NK-92 (cell line): ENCODE measurements around the gene GPC3.

Experiments used
- DNase-seq: peaks from one replicate; lab custom pipeline; 2025; ENCODE audit not compliant: unreplicated experiment; lab: John Stamatoyannopoulos, UW

GPC3 gene

GRCh38 chrX:133933316-133933715 is 52.1 kb downstream of the GPC3 start:
- no peak for DNase-seq

GRCh38 chrX:133929836-133930464 is 55.4 kb downstream of the GPC3 start:
- DNase-seq: no peak

- DNase-seq: no peak
These were observed 57.0 kb downstream of the GPC3 start for GRCh38 chrX:133928365-133928764.

GRCh38 chrX:133926809-133927208 is 58.6 kb downstream of the GPC3 start:
- DNase-seq: no peak

GRCh38 chrX:133926099-133926498 is 59.3 kb downstream of the GPC3 start:
- DNase-seq: no peak

- DNase-seq: no peak
These were observed 60.8 kb downstream of the GPC3 start for GRCh38 chrX:133924548-133924947.

- no peak for DNase-seq
These were observed 61.8 kb downstream of the GPC3 start for GRCh38 chrX:133923548-133923947.

GRCh38 chrX:133923113-133923512 is 62.3 kb downstream of the GPC3 start:
- no peak for DNase-seq

- no peak for DNase-seq
These were observed 63.0 kb downstream of the GPC3 start for GRCh38 chrX:133922390-133922771.

GRCh38 chrX:133921764-133922389 is 63.5 kb downstream of the GPC3 start:
- no peak for DNase-seq

- DNase-seq: no peak
These were observed 64.3 kb downstream of the GPC3 start for GRCh38 chrX:133921086-133921485.

GRCh38 chrX:133918361-133918771 is 67.0 kb downstream of the GPC3 start:
- no peak for DNase-seq

GRCh38 chrX:133916984-133917722 is 68.2 kb downstream of the GPC3 start:
- DNase-seq: no peak

GRCh38 chrX:133913658-133914388 is 71.6 kb downstream of the GPC3 start:
- no peak for DNase-seq

- no peak for DNase-seq
These were observed 72.4 kb downstream of the GPC3 start for GRCh38 chrX:133913009-133913408.

GRCh38 chrX:133911825-133912495 is 73.4 kb downstream of the GPC3 start:
- DNase-seq: no peak

- no peak for DNase-seq
These were observed 74.9 kb downstream of the GPC3 start for GRCh38 chrX:133910539-133910938.

- DNase-seq: no peak
These were observed 75.5 kb downstream of the GPC3 start for GRCh38 chrX:133909888-133910287.

- DNase-seq: no peak
These were observed 77.0 kb downstream of the GPC3 start for GRCh38 chrX:133908223-133908955.

GRCh38 chrX:133907606-133908005 is 77.8 kb downstream of the GPC3 start:
- DNase-seq: no peak
